ENCODE data around the gene METTL23.

The METTL23 gene

GRCh38 chr17:76775021-76775600 is 48.5 kb downstream of the METTL23 start:
- DNase-seq, result no peak

- DNase-seq, result no peak
These were observed 54.7 kb downstream of the METTL23 start for GRCh38 chr17:76781056-76781982.

- DNase-seq, result no peak
These were observed 56.5 kb downstream of the METTL23 start for GRCh38 chr17:76783146-76783545.

Data from GF-D8 (cell line).